HepG2 (cell line): ENCODE data around the gene SMARCA4. TPM values are rescaled to one million over a fixed set of nuclear protein-coding genes. Genes with fewer than 3 reads are reported as not detected.

Experiments used
- ATAC-seq: fragments of 200-7000 bp; cut with Tn5 transposase; 3 replicates; pipeline ENCODE4 v1.9.1; 2020; ENCODE audit warnings: mild to moderate bottlenecking, moderate library complexity
- BruUV-seq: library from RNA; stranded (reverse); fragments of 400-500 nt; replicated peaks from 2 replicates; lab custom pipeline; 2021; lab: Mats Ljungman, UMichigan
- CTCF ChIA-PET: fragments of 300-600 bp; formaldehyde crosslinking; extraction: SDS; loops from one replicate; lab custom pipeline; 2021; ENCODE audit warnings: low total read pairs, inconsistent platforms, low intra/inter-chr PET ratio; lab: Yijun Ruan, JAX
- POLR2A ChIA-PET: fragments of 350-600 bp; sonication (Branson Sonifier 250); formaldehyde crosslinking; loops from one replicate; lab custom pipeline; 2020; ENCODE audit warnings: antibody characterized with exemption, inconsistent platforms; lab: Yijun Ruan, JAX
- DNase-seq: peaks from one replicate; pipeline ENCODE4 v3.0.0-alpha.2; 2015; ENCODE audit warnings: low spot score
- FAIRE-seq: peaks from 3 replicates; lab custom pipeline; 2011; peaks lifted over from hg19 to GRCh38; lab: Jason Lieb, UNC
- H2AFZ ChIP-seq: one replicate; pipeline ENCODE4 v1.6.1; 2011; ENCODE audit warnings: low read length, inconsistent platforms
- H3K27ac ChIP-seq: fragments of 300-600 bp; 3 replicates; pipeline ENCODE4 v1.8.0; 2011; ENCODE audit warnings: mixed run types, mild to moderate bottlenecking, mixed read lengths, low read length, inconsistent platforms; ENCODE audit not compliant: insufficient read depth; ENCODE audit errors: extremely low read length
- H3K27me3 ChIP-seq, 2 experiments: fragments of 200-600 bp in 1 of 2; 2 replicates in 1 of 2; 3 replicates in 1 of 2; pipeline versions ENCODE4 v1.6.0 to v1.8.0; 2011; ENCODE audit warnings: low read length in 2 of 2, mild to moderate bottlenecking in 2 of 2, moderate library complexity in 2 of 2, inconsistent platforms in 1 of 2; ENCODE audit not compliant: insufficient read depth in 2 of 2, control insufficient read depth in 1 of 2
- H3K36me3 ChIP-seq, 2 experiments: fragments of 200-600 bp in 1 of 2; replicated peaks in 1 of 2; 2 replicates in 1 of 2; 3 replicates in 1 of 2; pipeline versions ENCODE4 v1.5.1 to v1.8.0; 2011; ENCODE audit warnings: low read length in 2 of 2, inconsistent platforms in 1 of 2; ENCODE audit not compliant: insufficient read depth in 2 of 2, control insufficient read depth in 1 of 2
- H3K4me1 ChIP-seq: 2 replicates; pipeline ENCODE4 v1.5.1; 2012; ENCODE audit warnings: low read length, inconsistent platforms; ENCODE audit not compliant: insufficient read depth
- H3K4me2 ChIP-seq: 2 replicates; pipeline ENCODE4 v1.6.0; 2011; ENCODE audit warnings: low read depth, low read length, inconsistent platforms
- H3K4me3 ChIP-seq, 3 experiments: fragments of 200-600 bp in 1 of 3; sonication (generic), shearing (Covaris generic) in 1 of 3; replicated peaks in 1 of 3; 2 replicates each; pipeline ENCODE4 v1.5.1; 2011 to 2016; ENCODE audit warnings: low read length in 3 of 3, inconsistent platforms in 2 of 3, low read depth in 2 of 3, mild to moderate bottlenecking in 2 of 3, control low read depth in 1 of 3, mixed read lengths in 1 of 3; ENCODE audit not compliant: insufficient read depth in 1 of 3
- H3K79me2 ChIP-seq: one replicate; pipeline ENCODE4 v1.6.1; 2011; ENCODE audit warnings: low read length, inconsistent platforms; ENCODE audit not compliant: insufficient read depth
- H3K9ac ChIP-seq: 2 replicates; pipeline ENCODE4 v1.6.0; 2011; ENCODE audit warnings: mild to moderate bottlenecking, low read depth, low read length, inconsistent platforms; ENCODE audit not compliant: insufficient read depth
- H3K9me3 ChIP-seq: 2 replicates; pipeline ENCODE4 v1.5.1; 2012; ENCODE audit warnings: mild to moderate bottlenecking, low read length
- H4K20me1 ChIP-seq: 2 replicates; pipeline ENCODE4 v1.6.0; 2011; ENCODE audit warnings: inconsistent platforms, mild to moderate bottlenecking, low read length, moderate library complexity; ENCODE audit not compliant: insufficient read depth
- MAFF ChIP-seq: IDR thresholded peaks from 2 replicates; pipeline ENCODE4 v1.6.1; 2011; ENCODE audit warnings: low read depth, low read length, improper control_type of control experiment
- MAFG ChIP-seq: sonication (generic); formaldehyde crosslinking; IDR thresholded peaks from 2 replicates; pipeline ENCODE4 v1.5.1; 2020; ENCODE audit warnings: mild to moderate bottlenecking, missing genetic modification reagents
- MAFK ChIP-seq, 2 experiments: IDR thresholded peaks in 1 of 2; conservative IDR thresholded peaks in 1 of 2; 2 replicates each; pipeline ENCODE4 v1.6.1; 2011; ENCODE audit warnings: improper control_type of control experiment in 2 of 2, low read length in 2 of 2
- MZF1 ChIP-seq: sonication (generic); formaldehyde crosslinking; IDR thresholded peaks from 2 replicates; pipeline ENCODE4 v1.8.1; 2023; ENCODE audit warnings: mild to moderate bottlenecking, missing genetic modification reagents, borderline replicate concordance
- NFE2L2 ChIP-seq: fragments of 150-350 bp; IDR thresholded peaks from 2 replicates; pipeline ENCODE4 v1.6.1; 2014; ENCODE audit warnings: low read length
- RFX5 ChIP-seq: IDR thresholded peaks from 2 replicates; pipeline ENCODE4 v1.6.1; 2011; ENCODE audit warnings: low read depth, low read length, improper control_type of control experiment
- RXRA ChIP-seq: sonication (generic); formaldehyde crosslinking; IDR thresholded peaks from 2 replicates; pipeline ENCODE4 v1.5.1; 2020; ENCODE audit warnings: missing genetic modification reagents
- TBX2 ChIP-seq: sonication (generic); formaldehyde crosslinking; IDR thresholded peaks from 2 replicates; pipeline ENCODE4 v1.5.0; 2020; ENCODE audit warnings: missing genetic modification reagents, mild to moderate bottlenecking, borderline replicate concordance
- TFAP4 ChIP-seq: sonication (generic); IDR thresholded peaks from 2 replicates; pipeline ENCODE4 v1.6.1; 2016; ENCODE audit warnings: low read depth, borderline replicate concordance
- ZFY ChIP-seq: sonication (generic); formaldehyde crosslinking; IDR thresholded peaks from 2 replicates; pipeline ENCODE4 v1.4.0; 2020; ENCODE audit warnings: missing genetic modification reagents
- ZNF687 ChIP-seq: sonication (generic); formaldehyde crosslinking; IDR thresholded peaks from 2 replicates; pipeline ENCODE4 v1.5.1; 2020; ENCODE audit warnings: mild to moderate bottlenecking, missing genetic modification reagents, moderate library complexity
- ZNF710 ChIP-seq: sonication (generic); formaldehyde crosslinking; IDR thresholded peaks from 2 replicates; pipeline ENCODE4 v1.5.0; 2020; ENCODE audit warnings: mild to moderate bottlenecking, missing genetic modification reagents, borderline replicate concordance
- ZNF737 ChIP-seq: sonication (generic); formaldehyde crosslinking; IDR thresholded peaks from 2 replicates; pipeline ENCODE4 v1.5.0; 2020; ENCODE audit warnings: missing genetic modification reagents, mild to moderate bottlenecking, borderline replicate concordance
- ZNF891 ChIP-seq: sonication (generic); formaldehyde crosslinking; IDR thresholded peaks from 2 replicates; pipeline ENCODE4 v1.5.0; 2020; ENCODE audit warnings: mild to moderate bottlenecking, missing genetic modification reagents
- WGBS: methylation state at CpG from one replicate; pipeline ENCODE4 v1.1.6; 2017; ENCODE audit warnings: low lambda C conversion rate; 5-methylcytosine and 5-hydroxymethylcytosine counted together
- in situ Hi-C: cut with HindIII; loops from 2 replicates; pipeline ENCODE4 v1.10.0; 2017; ENCODE audit warnings: low pct_unique_long_range_greater_than_20kb; ENCODE audit not compliant: extremely low pct_ligation_motif_present
- intact Hi-C: fragments of 100-400 bp; cut with micrococcal nuclease; formaldehyde crosslinking; loops from one replicate; pipeline ENCODE4 v1.10.0; 2022; ENCODE audit not compliant: unreplicated experiment
- polyA plus RNA-seq, 8 experiments: library from polyadenylated mRNA; depleted of rRNA in 3 of 8; stranded (reverse) in 7 of 8; unstranded in 1 of 8; fragments of >200 nt; fragmentation: Illumina TruSeq in 4 of 8; extraction: Trizol in 4 of 8; gene quantifications; 2 replicates each; pipeline versions ENCODE4 v1.2.1 to v1.2.3, GENCODE V29; 2011 to 2016; ENCODE audit warnings: low read depth in 4 of 8, missing spikeins in 1 of 8, mixed read lengths in 1 of 8; ENCODE audit not compliant: insufficient read depth in 1 of 8
- total RNA-seq, 5 experiments: library from RNA; depleted of rRNA; stranded (reverse); fragments of >200 nt; fragmentation: Illumina TruSeq; extraction: Trizol; gene quantifications; 2 replicates each; pipeline ENCODE4 v1.2.3, GENCODE V29; 2016; ENCODE audit warnings: low read depth in 1 of 5

The SMARCA4 gene
- total and polyA plus RNA-seq, 2 of the 13 experiments (the other 11 are each of a cell fraction or from before 2014, with no cell fraction given), result 25.4 to 45.9 TPM

GRCh38 chr19:11064831-11065303 lies 104.0 kb downstream of the SMARCA4 start:
- no peak for ATAC-seq
- no TSS peak for BruUV-seq
- 82% methylated on average over 10 of the region's 10 CpGs for WGBS
- POLR2A ChIA-PET, result no interaction called here
- H3K27me3 ChIP-seq, result no peaks in the 10 kb centered on the region
- H2AFZ ChIP-seq, result no peak overlapping the region
- peaks cover 3 to 6% of the 10 kb centered on the region in 2 experiments; a peak in 3 of 5 replicates for H3K36me3 ChIP-seq
- H3K9me3 ChIP-seq, result no peaks in the 10 kb centered on the region
- in situ Hi-C loops (no loop called here), intact Hi-C loops (no loop called here)
- peaks cover 41% of the 10 kb centered on the region for H3K4me1 ChIP-seq
- no peak overlapping the region for H3K4me3 ChIP-seq
- no peak for DNase-seq
- CTCF ChIA-PET, result no interaction called here
- no peak overlapping the region for H3K9ac ChIP-seq
- no peak overlapping the region for H3K4me2 ChIP-seq
- no peak overlapping the region for H3K27ac ChIP-seq
- no peak for TF ChIP-seq ZNF891 (CRISPR knock-in tag)
- peak; percentile 100 for TF ChIP-seq MAFK (conservative IDR thresholded peaks at IDR 0.05 in 1 of 2, IDR thresholded peaks at IDR 0.05 in 1 of 2; ENCODE audit: low read length in 2 of 2)
- TF ChIP-seq RXRA (CRISPR knock-in tag), result peak; percentile 37; the same call in 1 of the 2 replicates
- peak; percentile 83; the same call in 1 of the 2 replicates for TF ChIP-seq RFX5
- peak; percentile 96 for TF ChIP-seq MAFG (CRISPR knock-in tag)
- 0 out of 2 replicates have a peak, but pooled peaks have one; percentile 36 for TF ChIP-seq ZNF710
- TF ChIP-seq ZNF737 (CRISPR knock-in tag), result no peak
- TF ChIP-seq MAFF, result peak; percentile 100
- TF ChIP-seq TBX2 (CRISPR knock-in tag), result 0 out of 2 replicates have a peak, but pooled peaks have one; percentile 11
- TF ChIP-seq ZNF687 (CRISPR knock-in tag), result 0 out of 2 replicates have a peak, but pooled peaks have one; percentile 12
- peak; percentile 53; the same call in 1 of the 2 replicates for TF ChIP-seq TFAP4
- peak; percentile 57; the same call in 1 of the 2 replicates for TF ChIP-seq NFE2L2
- no peak for TF ChIP-seq MZF1
- TF ChIP-seq ZFY (CRISPR knock-in tag), result peak; percentile 13; the same call in 1 of the 2 replicates
- H4K20me1 ChIP-seq, result no peaks in the 10 kb centered on the region
- FAIRE-seq, result no peak
- H3K79me2 ChIP-seq, result no peaks in the 10 kb centered on the region
